Measurements from ENCODE around the gene SETD5. TPM values are rescaled to one million over a fixed set of nuclear protein-coding genes. Genes with fewer than 3 reads are reported as not detected.

SETD5 gene
- total and polyA plus RNA-seq, 11 donors, result 28.2 to 84.2 (median 47.6) TPM

DNA sequence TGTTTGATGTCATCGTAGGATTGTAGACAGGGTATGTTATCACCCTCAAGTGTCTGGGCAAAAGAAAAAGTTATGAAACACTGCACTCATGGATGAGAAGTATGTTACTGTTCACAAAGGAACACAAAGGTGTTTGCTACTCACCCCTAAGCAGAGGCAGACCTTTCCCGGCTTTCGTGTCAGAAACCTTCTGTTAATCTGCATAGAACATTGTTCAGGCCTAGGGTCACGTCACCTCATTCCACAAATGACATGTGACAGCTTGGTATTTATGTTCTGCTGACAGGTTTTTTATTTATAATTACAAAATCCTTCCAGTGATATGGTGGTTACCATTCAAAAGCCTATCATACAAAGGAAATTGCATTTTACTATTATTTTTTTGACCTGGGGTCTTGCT is 18.1 kb upstream of the SETD5 start:
- Histone ChIP-seq H3K27ac (peak overlapping the region in 4 of 12 donors; percentile 4 to 19 (median 16)), H3K9me3 (no peaks in the 10 kb centered on the region), H3K36me3 (peaks cover 0 to 98% (median 89%) of the 10 kb centered on the region in 9 donors), H3K27me3 (no peaks in the 10 kb centered on the region), H3K4me1 (peaks cover 0 to 10% (median 0%) of the 10 kb centered on the region in 12 donors), H3K4me3 (no peak overlapping the region)
- ATAC-seq, result peak in 3 of 4 donors; percentile 50 to 65 (median 59)
- DNase-seq, result no peak
- intact Hi-C loops (cut with DNase I), result loop anchor here in 1 of 10 donors (5.0 kb wide), 1 partner anchor 73 kb away; no protein-coding TSS in a partner anchor
- 36 to 47% (median 44%) methylated on average over 4 of the region's 4 CpGs for WGBS, 4 donors
- no peak for TF ChIP-seq CTCF (IDR thresholded peaks at IDR 0.05)
- TF ChIP-seq POLR2A (IDR thresholded peaks at IDR 0.05), result no peak

GRCh38 chr3:9380014-9380413 is 17.4 kb upstream of the SETD5 start:
- intact Hi-C loops (cut with DNase I), result no loop called here
- peaks cover 0 to 98% (median 89%) of the 10 kb centered on the region in 9 donors for H3K36me3 ChIP-seq
- 81 to 87% (median 84%) methylated on average over 3 of the region's 3 CpGs for WGBS, 4 donors
- peak overlapping the region in 2 of 12 donors; percentile 15 to 16 for H3K27ac ChIP-seq
- ATAC-seq (no peak), DNase-seq (no peak)
- no peak overlapping the region for H3K4me3 ChIP-seq
- no peaks in the 10 kb centered on the region for H3K27me3 ChIP-seq
- H3K9me3 ChIP-seq, result no peaks in the 10 kb centered on the region
- no peak for TF ChIP-seq CTCF (IDR thresholded peaks at IDR 0.05)
- TF ChIP-seq POLR2A (IDR thresholded peaks at IDR 0.05), result no peak
- peaks cover 0 to 10% (median 0%) of the 10 kb centered on the region in 12 donors for H3K4me1 ChIP-seq

GRCh38 chr3:9384141-9384828 is 13.1 kb upstream of the SETD5 start:
- Histone ChIP-seq H3K36me3 (peaks cover 0 to 98% (median 88%) of the 10 kb centered on the region in 9 donors), H3K4me3 (no peak overlapping the region), H3K27ac (no peak overlapping the region), H3K27me3 (no peaks in the 10 kb centered on the region), H3K9me3 (no peaks in the 10 kb centered on the region), H3K4me1 (peaks cover 0 to 7% (median 0%) of the 10 kb centered on the region in 12 donors)
- TF ChIP-seq POLR2A (IDR thresholded peaks at IDR 0.05) (no peak), CTCF (IDR thresholded peaks at IDR 0.05) (no peak)
- DNase-seq (no peak), ATAC-seq (peak in 1 of 4 donors; percentile 13)
- WGBS, 4 donors, result 85 to 90% (median 86%) methylated on average over 13 of the region's 13 CpGs
- intact Hi-C loops (cut with DNase I), result no loop called here

- H3K4me3 ChIP-seq, result no peak overlapping the region
- intact Hi-C loops (cut with DNase I), result loop anchor here in 1 of 10 donors (5.0 kb wide), 1 partner anchor 52 kb away; no protein-coding TSS in a partner anchor
- H3K27me3 ChIP-seq, result no peaks in the 10 kb centered on the region
- 75 to 79% (median 75%) methylated on average over 2 of the region's 2 CpGs for WGBS, 4 donors
- TF ChIP-seq CTCF (IDR thresholded peaks at IDR 0.05) (no peak), POLR2A (IDR thresholded peaks at IDR 0.05) (no peak)
- H3K36me3 ChIP-seq, result peaks cover 0 to 98% (median 88%) of the 10 kb centered on the region in 9 donors
- H3K9me3 ChIP-seq, result no peaks in the 10 kb centered on the region
- H3K4me1 ChIP-seq, result peaks cover 0 to 7% (median 0%) of the 10 kb centered on the region in 12 donors
- H3K27ac ChIP-seq, result no peak overlapping the region
- ATAC-seq (no peak), DNase-seq (no peak)
These were observed 12.0 kb upstream of the SETD5 start for GRCh38 chr3:9385187-9386077.
